Measurements from ENCODE around the gene RNF220. TPM values are rescaled to one million over a fixed set of nuclear protein-coding genes. Genes with fewer than 3 reads are reported as not detected.

RNF220 gene
- total RNA-seq, 1 experiment from 2014 or later = 92.4 TPM

DNA sequence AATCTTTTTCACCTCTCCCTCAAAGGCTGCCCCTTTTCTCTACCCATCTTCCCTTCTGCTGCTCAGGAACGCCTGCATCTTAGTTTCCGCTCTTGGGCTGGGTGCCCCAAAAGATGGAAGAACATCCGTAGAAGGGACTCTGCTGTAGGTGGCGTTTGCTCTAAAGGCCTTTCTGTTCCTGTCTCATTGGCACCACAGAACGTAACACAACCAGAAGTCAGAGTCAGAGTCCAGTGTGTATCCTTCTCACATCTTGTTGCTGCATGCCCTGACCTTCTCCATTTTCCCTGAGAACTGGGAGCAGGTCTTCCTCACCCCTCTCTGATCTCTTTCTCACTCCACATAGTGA lies 103.3 kb downstream of the RNF220 start:
- Histone ChIP-seq H3K27me3 (replicated peaks; ENCODE audit: control insufficient read depth, insufficient read depth, low read length) (no peaks in the 10 kb centered on the region), H3K9me3 (no peaks in the 10 kb centered on the region), H3K4me3 (ENCODE audit: low read depth, low read length) (no peak overlapping the region), H3K36me3 (ENCODE audit: control insufficient read depth, insufficient read depth, low read length) (no peaks in the 10 kb centered on the region), H3K4me1 (no peaks in the 10 kb centered on the region)
- H3K4me3 Mint-ChIP-seq (ENCODE audit: unreplicated experiment) = no peak overlapping the region
- POLR2A ChIA-PET = no interaction called here
- peaks cover 4% of the 10 kb centered on the region for H3K27me3 Mint-ChIP-seq (ENCODE audit: insufficient read depth, unreplicated experiment)
- no peaks in the 10 kb centered on the region for H3K4me1 Mint-ChIP-seq (ENCODE audit: low read depth, unreplicated experiment)
- CTCF ChIA-PET = no interaction called here
- TF ChIP-seq, protein P1, sequence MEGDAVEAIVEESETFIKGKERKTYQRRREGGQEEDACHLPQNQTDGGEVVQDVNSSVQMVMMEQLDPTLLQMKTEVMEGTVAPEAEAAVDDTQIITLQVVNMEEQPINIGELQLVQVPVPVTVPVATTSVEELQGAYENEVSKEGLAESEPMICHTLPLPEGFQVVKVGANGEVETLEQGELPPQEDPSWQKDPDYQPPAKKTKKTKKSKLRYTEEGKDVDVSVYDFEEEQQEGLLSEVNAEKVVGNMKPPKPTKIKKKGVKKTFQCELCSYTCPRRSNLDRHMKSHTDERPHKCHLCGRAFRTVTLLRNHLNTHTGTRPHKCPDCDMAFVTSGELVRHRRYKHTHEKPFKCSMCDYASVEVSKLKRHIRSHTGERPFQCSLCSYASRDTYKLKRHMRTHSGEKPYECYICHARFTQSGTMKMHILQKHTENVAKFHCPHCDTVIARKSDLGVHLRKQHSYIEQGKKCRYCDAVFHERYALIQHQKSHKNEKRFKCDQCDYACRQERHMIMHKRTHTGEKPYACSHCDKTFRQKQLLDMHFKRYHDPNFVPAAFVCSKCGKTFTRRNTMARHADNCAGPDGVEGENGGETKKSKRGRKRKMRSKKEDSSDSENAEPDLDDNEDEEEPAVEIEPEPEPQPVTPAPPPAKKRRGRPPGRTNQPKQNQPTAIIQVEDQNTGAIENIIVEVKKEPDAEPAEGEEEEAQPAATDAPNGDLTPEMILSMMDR (IDR thresholded peaks at IDR 0.05; ENCODE audit: insufficient read depth in 1 of 2, low read depth in 1 of 2, low read length in 1 of 2, severe bottlenecking in 1 of 2, unreplicated experiment in 1 of 2) = no peak
- intact Hi-C loops (cut with micrococcal nuclease; ENCODE audit: unreplicated experiment) = no loop called here
- BruUV-seq (replicated peaks) = no TSS peak
- DNase-seq = no peak
- H3K36me3 Mint-ChIP-seq (ENCODE audit: insufficient read depth, unreplicated experiment) = no peaks in the 10 kb centered on the region
- no peak overlapping the region for H3K27ac Mint-ChIP-seq (ENCODE audit: unreplicated experiment)
- H3K9me3 Mint-ChIP-seq (ENCODE audit: unreplicated experiment) = no peaks in the 10 kb centered on the region

DNA sequence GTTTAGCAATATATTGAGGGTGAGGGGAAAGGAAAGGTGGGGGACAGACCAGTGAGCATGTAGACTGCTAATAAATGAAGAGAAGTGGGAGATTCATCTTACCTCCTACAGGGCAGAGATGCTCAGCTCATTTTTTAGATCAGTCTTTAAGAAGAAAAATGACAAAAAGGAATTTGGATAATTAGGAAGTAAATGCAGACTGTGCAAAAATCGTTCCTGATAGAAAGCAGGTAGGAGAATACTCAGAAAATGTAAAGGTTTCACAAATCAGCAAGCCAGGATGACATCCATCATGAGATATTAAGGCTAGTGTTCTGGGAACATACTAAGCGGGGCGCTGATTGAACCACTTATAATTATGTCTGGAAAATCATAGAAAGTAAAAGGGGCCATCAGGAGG lies 106.3 kb downstream of the RNF220 start:
- no peak for DNase-seq
- intact Hi-C loops (cut with micrococcal nuclease; ENCODE audit: unreplicated experiment) = no loop called here
- no peaks in the 10 kb centered on the region for H3K27me3 ChIP-seq (replicated peaks; ENCODE audit: control insufficient read depth, insufficient read depth, low read length)
- POLR2A ChIA-PET = no interaction called here
- no peaks in the 10 kb centered on the region for H3K4me1 ChIP-seq
- no peaks in the 10 kb centered on the region for H3K4me1 Mint-ChIP-seq (ENCODE audit: low read depth, unreplicated experiment)
- no peaks in the 10 kb centered on the region for H3K36me3 Mint-ChIP-seq (ENCODE audit: insufficient read depth, unreplicated experiment)
- no peaks in the 10 kb centered on the region for H3K36me3 ChIP-seq (ENCODE audit: control insufficient read depth, insufficient read depth, low read length)
- TF ChIP-seq, protein P1 (IDR thresholded peaks at IDR 0.05; ENCODE audit: insufficient read depth in 1 of 2, low read depth in 1 of 2, low read length in 1 of 2, severe bottlenecking in 1 of 2, unreplicated experiment in 1 of 2) = no peak
- no peak overlapping the region for H3K4me3 ChIP-seq (ENCODE audit: low read depth, low read length)
- H3K9me3 Mint-ChIP-seq (ENCODE audit: unreplicated experiment) = no peaks in the 10 kb centered on the region
- no peak overlapping the region for H3K27ac Mint-ChIP-seq (ENCODE audit: unreplicated experiment)
- no TSS peak for BruUV-seq (replicated peaks)
- H3K4me3 Mint-ChIP-seq (ENCODE audit: unreplicated experiment) = no peak overlapping the region
- CTCF ChIA-PET = no interaction called here
- H3K27me3 Mint-ChIP-seq (ENCODE audit: insufficient read depth, unreplicated experiment) = peaks cover 5% of the 10 kb centered on the region
- no peaks in the 10 kb centered on the region for H3K9me3 ChIP-seq

DNA sequence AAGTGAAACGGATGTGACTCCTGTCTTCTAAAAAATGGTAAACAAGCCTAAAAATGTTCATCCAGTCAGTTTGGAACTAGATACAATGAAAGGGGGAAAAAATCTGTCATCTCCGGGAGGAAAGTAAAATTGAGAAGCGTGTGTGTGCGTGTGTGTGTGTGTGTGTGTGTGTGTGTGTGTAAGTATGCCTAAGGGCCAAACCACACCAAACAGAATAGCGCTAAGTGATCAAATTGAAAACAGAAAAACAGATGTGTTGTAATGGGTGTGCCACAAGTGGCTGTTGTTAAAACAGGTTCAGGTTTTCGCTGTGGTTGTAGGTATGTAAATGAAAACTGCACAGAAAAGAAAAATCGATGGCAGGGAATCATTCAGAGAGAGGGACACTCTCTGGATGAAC lies 106.7 kb downstream of the RNF220 start:
- Histone ChIP-seq H3K4me1 (no peaks in the 10 kb centered on the region), H3K27me3 (replicated peaks; ENCODE audit: control insufficient read depth, insufficient read depth, low read length) (no peaks in the 10 kb centered on the region), H3K4me3 (ENCODE audit: low read depth, low read length) (no peak overlapping the region), H3K36me3 (ENCODE audit: control insufficient read depth, insufficient read depth, low read length) (no peaks in the 10 kb centered on the region), H3K9me3 (no peaks in the 10 kb centered on the region)
- no peak overlapping the region for H3K27ac Mint-ChIP-seq (ENCODE audit: unreplicated experiment)
- H3K36me3 Mint-ChIP-seq (ENCODE audit: insufficient read depth, unreplicated experiment) = no peaks in the 10 kb centered on the region
- no peaks in the 10 kb centered on the region for H3K9me3 Mint-ChIP-seq (ENCODE audit: unreplicated experiment)
- ChIA-PET POLR2A (no interaction called here), CTCF (no interaction called here)
- no peak overlapping the region for H3K4me3 Mint-ChIP-seq (ENCODE audit: unreplicated experiment)
- TF ChIP-seq, protein P1 (IDR thresholded peaks at IDR 0.05; ENCODE audit: insufficient read depth in 1 of 2, low read depth in 1 of 2, low read length in 1 of 2, severe bottlenecking in 1 of 2, unreplicated experiment in 1 of 2) = no peak
- peaks cover 6% of the 10 kb centered on the region for H3K27me3 Mint-ChIP-seq (ENCODE audit: insufficient read depth, unreplicated experiment)
- BruUV-seq (replicated peaks) = no TSS peak
- intact Hi-C loops (cut with micrococcal nuclease; ENCODE audit: unreplicated experiment) = no loop called here
- no peaks in the 10 kb centered on the region for H3K4me1 Mint-ChIP-seq (ENCODE audit: low read depth, unreplicated experiment)
- DNase-seq = no peak

Data from Caco-2 (cell line).